ENCODE results near the gene TYMS.

GRCh38 chr18:622289-622688 is 35.2 kb upstream of the TYMS start:
- TF ChIP-seq CTCF (IDR thresholded peaks at IDR 0.05) (no peak), EP300 (IDR thresholded peaks at IDR 0.05) (no peak), POLR2AphosphoS5 (IDR thresholded peaks at IDR 0.05) (no peak), POLR2A (IDR thresholded peaks at IDR 0.05) (no peak)
